Fibroblast of villous mesenchyme (primary cell): ENCODE data around the gene ZNF423. TPM values are rescaled to one million over a fixed set of nuclear protein-coding genes. Genes with fewer than 3 reads are reported as not detected.

Experiments used
- DNase-seq: peaks from one replicate; pipeline ENCODE4 v3.0.0-alpha.2; 2010; ENCODE audit warnings: low read depth
- H3K4me3 ChIP-seq: 2 replicates; pipeline ENCODE4 v1.5.1; 2011; ENCODE audit warnings: low read depth, mild to moderate bottlenecking, low read length
- CTCF ChIP-seq: IDR thresholded peaks from 2 replicates; pipeline ENCODE4 v1.5.1; 2012; ENCODE audit warnings: low read depth, mild to moderate bottlenecking, low read length; ENCODE audit not compliant: insufficient read depth
- total RNA-seq: library from RNA; depleted of rRNA; stranded (reverse); fragments of >200 nt; gene quantifications from 2 replicates; pipeline ENCODE4 v1.2.3, GENCODE V29; 2012

Gene ZNF423
- total RNA-seq, 1 donor, result 0.43 TPM

- no peak for DNase-seq
- H3K4me3 ChIP-seq, result no peak overlapping the region
- TF ChIP-seq CTCF, result no peak
Measured at GRCh38 chr16:49725651-49726050, 130.3 kb downstream of the ZNF423 start.

GRCh38 chr16:49724774-49725173, 131.1 kb downstream of the ZNF423 start:
- TF ChIP-seq CTCF, result no peak

GRCh38 chr16:49723310-49723709, 132.6 kb downstream of the ZNF423 start:
- H3K4me3 ChIP-seq, result no peak overlapping the region
- no peak for DNase-seq
- no peak for TF ChIP-seq CTCF

More at GRCh38 chr16:49724774-49725173, 131.1 kb downstream of the ZNF423 start:
- no peak for DNase-seq
- no peak overlapping the region for H3K4me3 ChIP-seq

GRCh38 chr16:49720225-49720624, 135.7 kb downstream of the ZNF423 start:
- no peak overlapping the region for H3K4me3 ChIP-seq
- no peak for DNase-seq
- no peak for TF ChIP-seq CTCF

GRCh38 chr16:49717689-49718088, 138.2 kb downstream of the ZNF423 start:
- no peak for DNase-seq
- no peak for TF ChIP-seq CTCF
- no peak overlapping the region for H3K4me3 ChIP-seq

GRCh38 chr16:49716339-49716934, 139.5 kb downstream of the ZNF423 start:
- TF ChIP-seq CTCF, result no peak
- H3K4me3 ChIP-seq, result no peak overlapping the region
- no peak for DNase-seq

- TF ChIP-seq CTCF, result no peak
- DNase-seq, result no peak
- no peak overlapping the region for H3K4me3 ChIP-seq
Measured at GRCh38 chr16:49713770-49714169, 142.1 kb downstream of the ZNF423 start.
